Measurements from ENCODE around the gene PDE7B.

DNA sequence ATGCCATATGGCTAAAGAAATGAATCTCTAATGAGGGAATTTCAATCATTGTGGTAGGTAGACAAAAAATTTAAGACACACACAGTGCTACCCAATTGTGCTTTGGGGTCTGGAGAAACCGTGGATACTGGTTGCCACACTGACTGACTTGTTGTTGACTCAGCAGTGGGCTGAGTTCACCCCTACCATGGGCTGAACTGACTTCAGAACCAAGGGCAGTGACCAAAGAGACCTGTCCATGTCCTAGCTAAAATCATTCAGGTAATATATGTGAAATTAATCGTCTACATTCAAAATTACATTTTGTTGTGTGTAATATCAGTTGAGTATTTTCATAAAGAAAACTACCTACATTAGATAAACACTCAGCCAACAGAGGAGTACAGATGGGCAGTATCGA lies 131.6 kb downstream of the PDE7B start:
- TF ChIP-seq, protein P1, sequence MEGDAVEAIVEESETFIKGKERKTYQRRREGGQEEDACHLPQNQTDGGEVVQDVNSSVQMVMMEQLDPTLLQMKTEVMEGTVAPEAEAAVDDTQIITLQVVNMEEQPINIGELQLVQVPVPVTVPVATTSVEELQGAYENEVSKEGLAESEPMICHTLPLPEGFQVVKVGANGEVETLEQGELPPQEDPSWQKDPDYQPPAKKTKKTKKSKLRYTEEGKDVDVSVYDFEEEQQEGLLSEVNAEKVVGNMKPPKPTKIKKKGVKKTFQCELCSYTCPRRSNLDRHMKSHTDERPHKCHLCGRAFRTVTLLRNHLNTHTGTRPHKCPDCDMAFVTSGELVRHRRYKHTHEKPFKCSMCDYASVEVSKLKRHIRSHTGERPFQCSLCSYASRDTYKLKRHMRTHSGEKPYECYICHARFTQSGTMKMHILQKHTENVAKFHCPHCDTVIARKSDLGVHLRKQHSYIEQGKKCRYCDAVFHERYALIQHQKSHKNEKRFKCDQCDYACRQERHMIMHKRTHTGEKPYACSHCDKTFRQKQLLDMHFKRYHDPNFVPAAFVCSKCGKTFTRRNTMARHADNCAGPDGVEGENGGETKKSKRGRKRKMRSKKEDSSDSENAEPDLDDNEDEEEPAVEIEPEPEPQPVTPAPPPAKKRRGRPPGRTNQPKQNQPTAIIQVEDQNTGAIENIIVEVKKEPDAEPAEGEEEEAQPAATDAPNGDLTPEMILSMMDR (IDR thresholded peaks at IDR 0.05): no peak
- TF ChIP-seq EP300 (IDR thresholded peaks at IDR 0.05): no peak
- no peak for TF ChIP-seq POLR2AphosphoS5 (IDR thresholded peaks at IDR 0.05)
